Stimulated activated CD8-positive, alpha-beta memory T cell treated with anti-CD3 and anti-CD28 coated beads, Interleukin-7, amount 100 ng/mL, for 1 hour (primary cell): Measurements from ENCODE around the gene GYPA.
"Not testable (repeated sequence)": the region's sequence is repeated elsewhere in the genome, so short reads cannot be mapped to it uniquely, and the experiment has no call there.

Source experiments
- DNase-seq, 2 donors: peaks; one replicate each; pipeline ENCODE4 v3.0.0-alpha.2; 2020; ENCODE audit warnings: low read depth in 2 of 2

Gene GYPA

DNA sequence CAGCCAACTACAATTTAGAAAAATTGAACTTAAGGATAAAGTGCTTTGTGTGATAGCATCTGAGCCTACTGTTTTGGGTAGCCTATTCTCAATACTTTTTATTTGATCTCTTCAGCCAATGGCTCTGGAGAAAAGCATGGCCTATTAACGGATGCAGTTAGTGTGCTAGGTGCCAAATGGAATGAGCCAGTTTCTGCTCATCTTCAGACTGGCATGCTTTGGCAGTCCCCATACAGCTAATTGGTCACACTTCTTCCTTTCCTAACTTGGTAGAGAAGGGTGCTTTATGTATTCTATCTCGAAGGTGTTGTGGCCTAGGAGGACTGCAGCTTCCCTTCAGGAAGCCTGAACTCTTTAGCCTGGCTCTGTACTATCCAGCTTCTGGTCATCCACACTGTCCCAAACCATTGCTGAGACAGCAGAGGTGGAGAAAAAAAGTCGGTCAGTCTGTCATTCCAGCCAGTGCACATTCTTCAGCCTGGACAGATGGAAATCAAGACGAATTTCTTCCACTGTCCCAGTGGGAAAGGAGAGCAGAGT, 11.1 kb downstream of the GYPA start:
- not testable (repeated sequence) for DNase-seq

DNA sequence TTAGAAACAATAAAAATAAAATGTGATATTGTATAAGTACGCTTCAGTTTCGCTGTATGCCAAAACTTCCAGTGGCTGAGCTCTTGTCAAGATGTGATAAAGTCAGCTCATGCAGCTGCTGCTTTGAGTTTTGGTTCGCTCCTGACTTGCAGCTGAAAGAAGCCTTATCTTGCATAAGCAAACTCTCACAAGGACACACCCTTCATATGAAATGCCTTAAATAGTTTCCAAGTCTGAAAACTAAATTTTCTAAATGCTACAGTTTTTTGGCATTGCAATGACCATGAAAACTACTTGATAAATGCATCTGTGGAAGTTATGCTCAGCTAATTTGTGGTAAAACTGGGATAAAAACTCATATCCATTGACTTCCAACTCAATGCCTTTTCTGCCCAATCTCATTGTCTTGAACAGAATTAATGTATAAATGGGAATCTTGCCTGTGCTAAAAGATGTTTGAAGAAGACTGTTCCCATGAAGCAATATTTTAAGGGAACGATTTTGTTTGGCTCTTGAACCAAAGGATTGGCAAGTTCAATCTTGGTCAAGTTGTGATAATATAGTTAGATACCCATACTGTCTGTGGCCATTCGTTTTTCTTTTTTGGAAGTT, 11.7 kb downstream of the GYPA start:
- not testable (repeated sequence) for DNase-seq

DNA sequence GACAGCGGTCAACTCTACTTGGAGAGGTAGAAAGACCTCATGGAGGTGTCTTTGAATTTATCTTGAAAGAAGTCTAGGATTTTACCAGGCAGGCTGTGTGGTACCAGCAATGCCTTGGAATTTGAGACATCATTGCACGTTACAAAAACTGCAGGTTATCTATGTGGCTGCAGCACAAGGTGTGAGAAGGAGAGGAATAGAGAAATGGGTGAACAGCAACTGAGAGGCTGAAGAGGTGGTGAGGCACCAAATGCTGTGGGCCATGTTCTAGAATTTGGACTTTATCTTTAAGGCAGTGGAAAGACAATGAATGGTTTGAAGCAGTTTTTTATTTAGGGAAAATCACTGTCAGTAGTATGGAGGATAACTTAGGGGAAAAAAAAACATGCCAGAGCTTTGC, 15.4 kb downstream of the GYPA start:
- not testable (repeated sequence) for DNase-seq

DNA sequence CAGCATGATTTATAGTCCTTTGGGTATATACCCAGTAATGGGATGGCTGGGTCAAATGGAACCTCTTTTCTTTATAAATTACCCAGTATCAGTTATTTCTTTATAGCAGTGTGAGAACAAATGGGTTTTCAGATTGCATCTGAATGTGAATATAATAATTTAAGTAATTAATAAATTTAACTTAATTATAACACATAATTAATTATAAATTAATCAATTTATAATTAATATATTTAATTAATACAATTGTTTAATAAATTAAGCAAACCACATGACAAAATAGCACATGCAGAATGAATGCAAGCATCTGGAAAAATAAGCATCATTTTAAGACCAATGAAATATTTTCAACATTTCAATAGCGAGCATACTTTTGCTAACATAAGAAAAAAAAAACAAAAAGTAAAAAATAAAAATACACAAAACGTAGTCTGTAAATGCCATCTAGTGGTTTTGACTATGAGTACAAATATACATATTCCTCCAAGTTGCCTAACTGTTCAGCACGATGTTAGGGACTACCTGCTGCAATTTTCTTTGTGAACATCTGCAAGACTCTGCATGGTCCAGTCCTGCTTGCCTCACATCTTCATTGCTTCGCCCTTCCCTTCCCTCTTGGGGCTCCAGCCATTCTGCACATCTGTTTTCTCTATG, 16.4 kb downstream of the GYPA start:
- not testable (repeated sequence) for DNase-seq

DNA sequence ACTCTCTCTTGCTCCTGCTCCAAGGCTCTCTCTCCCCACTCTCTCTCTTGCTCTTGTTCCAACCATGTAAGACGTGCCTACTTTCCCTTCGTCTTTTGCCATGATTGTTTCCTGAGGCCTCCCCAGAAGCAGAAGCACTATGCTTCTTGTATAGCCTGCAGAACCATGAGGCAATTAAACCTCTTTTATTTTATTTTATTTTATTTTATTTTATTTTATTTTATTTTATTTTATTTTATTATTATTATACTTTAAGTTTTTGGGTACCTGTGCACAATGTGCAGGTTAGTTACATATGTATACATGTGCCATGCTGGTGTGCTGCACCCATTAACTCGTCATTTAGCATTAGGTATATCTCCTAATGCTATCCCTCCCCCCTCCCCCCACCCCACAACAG, 17.2 kb downstream of the GYPA start:
- not testable (repeated sequence) for DNase-seq

DNA sequence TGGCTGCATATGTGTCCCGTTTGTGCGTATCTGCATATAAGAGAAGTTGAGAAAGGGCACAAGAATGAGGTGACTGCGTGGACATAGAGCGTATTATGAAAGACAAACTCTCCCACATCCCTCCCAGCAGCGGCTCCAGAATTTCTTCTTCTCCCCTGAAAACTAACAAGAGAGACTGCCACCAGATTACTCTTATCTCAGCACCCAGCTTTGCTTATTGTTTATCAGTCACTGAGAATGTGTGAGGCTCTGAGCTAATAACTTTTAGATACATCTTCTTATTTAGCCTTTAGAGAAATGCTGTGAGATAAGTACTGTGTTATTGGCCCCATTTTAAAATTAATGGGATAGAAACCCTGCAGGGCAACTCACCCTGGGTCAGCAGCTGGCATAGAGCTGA, 20.8 kb downstream of the GYPA start:
- DNase-seq = not testable (repeated sequence)

DNA sequence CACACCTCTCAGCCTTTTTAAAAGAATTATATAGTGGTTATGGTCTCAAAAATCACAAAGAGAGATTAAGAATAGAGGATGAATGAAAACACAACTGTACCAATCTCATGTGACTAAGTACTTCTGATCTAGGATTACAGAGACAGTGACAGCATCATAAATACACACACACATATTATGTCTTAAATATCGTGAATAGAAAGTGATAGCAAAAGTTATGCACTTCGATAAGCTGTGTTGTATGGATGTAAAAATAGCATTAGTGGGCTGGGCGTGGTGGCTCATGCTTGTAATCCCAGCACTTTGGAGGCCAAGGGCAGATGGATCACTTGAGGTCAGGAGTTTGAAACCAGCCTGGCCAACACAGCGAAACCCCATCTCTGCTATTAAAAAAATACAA, 25.0 kb downstream of the GYPA start:
- DNase-seq = no peak

DNA sequence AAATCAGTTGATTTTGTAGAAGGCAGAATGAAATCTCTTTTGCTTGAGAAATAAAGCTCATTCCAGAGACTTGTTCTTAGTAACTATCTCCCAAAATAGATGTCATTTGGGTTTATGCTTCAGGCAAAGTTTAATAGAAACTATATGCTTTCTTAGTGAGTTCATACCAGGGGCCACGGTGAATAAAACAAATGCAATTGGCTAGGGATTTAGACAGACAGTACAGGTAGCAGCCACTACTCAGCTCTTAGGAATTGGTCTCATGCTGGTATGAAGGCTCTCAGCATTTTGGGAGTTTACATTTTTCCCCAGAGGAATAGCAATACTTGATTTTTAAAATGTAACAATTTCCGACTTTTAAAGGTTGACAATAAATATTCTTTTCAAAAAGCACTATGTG, 27.0 kb downstream of the GYPA start:
- DNase-seq = no peak

DNA sequence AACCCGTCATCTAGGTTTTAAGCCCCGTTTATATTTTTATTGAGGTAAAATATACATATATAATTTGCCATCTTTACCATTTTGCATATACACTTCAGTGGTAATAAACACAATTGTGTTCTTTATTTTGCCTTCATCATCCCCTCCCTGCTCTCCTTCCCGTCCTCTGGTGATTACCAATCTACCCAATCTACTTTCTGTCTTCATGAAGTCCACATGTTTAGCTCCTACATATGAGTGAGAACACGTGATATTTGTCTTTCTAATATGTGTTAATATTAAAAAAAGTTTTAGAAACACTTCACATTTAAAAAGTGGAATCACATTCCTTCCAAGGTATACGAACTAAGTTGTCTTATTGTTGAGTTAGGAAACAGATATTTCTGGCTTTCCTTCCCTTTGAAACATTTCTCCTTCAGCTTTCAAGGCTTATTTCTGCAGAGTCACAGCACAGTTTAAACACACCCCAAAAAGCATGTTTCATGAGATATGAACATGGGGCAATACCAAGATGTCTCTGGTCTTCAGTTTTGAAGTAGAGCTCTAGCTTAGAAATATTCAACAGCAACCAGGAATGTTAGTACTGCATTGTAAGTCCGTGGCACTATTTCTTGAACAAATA, 35.9 kb downstream of the GYPA start:
- DNase-seq = no peak

DNA sequence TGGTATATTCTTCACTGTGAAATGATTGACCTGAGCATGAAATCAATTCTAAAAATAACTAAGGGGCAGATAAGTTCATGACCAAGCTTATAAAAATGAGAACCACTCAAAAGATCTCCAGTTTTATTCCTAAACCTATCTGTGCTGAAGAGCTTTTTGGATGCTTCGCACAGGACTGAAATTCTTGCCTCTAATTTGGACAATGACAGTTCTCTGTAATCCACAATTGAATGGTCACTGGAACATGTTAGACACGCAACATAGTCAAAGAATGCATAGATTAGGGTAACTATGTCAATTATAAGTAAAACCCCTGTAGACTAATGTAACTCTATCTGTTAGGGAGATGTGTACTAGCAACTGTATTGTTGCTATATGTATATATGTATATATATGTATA, 42.7 kb downstream of the GYPA start:
- DNase-seq = not testable (repeated sequence)

DNA sequence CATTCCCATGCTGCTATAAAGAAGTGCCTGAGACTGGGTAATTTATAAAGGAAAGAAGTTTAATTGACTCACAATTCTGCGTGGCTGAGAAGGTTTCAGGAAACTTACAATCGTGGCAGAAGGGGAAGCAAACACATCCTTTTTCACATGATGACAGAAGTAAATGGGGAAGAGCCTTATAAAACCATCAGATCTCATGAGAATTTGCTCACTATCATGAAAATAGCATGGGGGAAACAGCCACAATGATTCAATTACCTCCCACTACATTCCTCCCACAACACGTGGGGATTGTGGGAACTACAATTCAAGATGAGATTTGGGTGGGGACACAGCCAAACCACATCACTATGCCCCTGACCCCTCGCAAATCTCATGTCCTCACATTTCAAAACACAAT, 46.5 kb downstream of the GYPA start:
- DNase-seq = not testable (repeated sequence)

DNA sequence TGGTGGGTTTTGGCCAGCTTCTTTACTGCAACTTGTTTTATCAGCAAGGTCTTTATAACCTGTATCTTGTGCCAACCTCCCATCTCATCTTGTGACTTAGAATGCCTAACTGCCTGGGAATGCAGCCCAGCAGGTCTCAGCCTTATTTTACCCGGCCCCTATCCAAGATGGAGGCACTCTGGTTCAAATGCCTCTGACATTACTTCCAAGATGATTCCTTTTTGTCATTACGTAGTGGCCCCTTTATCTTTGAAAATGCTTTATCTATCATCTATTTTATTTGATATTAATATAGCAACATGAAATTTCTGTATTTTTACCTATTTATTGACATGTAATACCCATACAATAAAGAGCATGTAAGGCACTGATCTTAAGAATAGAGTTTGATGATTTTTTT, 49.3 kb downstream of the GYPA start:
- not testable (repeated sequence) for DNase-seq

DNA sequence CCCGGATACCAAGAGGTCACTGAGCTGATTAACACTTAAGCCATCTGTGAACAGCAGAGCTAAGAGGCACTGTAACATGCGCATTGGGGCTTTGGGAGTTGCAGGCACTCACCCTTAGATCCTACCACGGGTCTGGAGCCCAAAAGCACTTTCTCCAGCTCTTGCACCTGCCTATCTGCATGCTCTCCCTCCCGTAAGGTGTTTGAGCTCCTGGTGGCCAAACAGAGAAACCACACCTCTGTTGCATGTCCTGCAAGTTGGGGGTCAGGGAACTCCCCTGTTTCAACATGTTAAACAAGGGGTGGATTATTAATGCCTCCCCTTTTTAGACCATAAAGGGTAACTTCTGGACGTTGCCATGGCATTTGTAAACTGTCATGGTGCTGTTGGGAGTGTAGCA, 49.8 kb downstream of the GYPA start:
- no peak for DNase-seq

DNA sequence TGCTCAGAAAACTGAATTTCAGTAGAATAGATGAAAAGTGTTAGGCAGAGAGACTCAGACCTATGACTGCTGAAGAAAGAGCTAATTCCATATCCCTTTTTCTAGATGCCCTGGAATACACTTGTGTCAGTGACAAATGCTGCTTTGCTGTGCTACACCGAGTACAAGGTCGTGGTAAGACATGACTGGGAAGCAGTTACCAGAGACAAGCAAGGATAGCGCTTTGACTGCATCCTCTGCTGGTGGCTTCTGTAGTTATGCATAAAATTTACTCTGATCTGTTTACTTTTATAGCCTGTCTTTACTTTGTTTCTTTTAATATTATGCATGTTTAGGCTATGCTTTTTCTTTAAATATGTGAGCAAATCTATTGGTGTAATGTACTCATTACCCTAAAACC, 58.5 kb downstream of the GYPA start:
- DNase-seq = not testable (repeated sequence)

DNA sequence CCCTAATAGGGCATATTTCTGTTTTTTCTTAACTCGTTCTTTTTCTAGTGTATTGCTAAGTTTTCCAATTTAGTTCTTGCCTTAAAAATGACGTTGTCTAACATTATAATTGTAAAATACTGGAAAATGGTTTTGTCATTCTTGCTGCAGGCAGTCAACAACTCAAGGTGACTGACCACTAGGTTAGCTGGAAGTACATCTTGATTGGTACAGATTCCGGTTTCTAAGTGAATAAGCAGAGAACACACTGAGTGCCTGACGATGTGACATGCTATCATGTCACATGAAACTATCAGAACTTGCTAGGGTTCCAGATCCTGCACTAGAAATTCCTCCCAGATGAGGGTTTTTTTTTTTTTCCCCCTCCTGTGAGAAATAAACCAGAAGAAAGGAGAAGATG, 60.4 kb downstream of the GYPA start:
- DNase-seq = not testable (repeated sequence)

DNA sequence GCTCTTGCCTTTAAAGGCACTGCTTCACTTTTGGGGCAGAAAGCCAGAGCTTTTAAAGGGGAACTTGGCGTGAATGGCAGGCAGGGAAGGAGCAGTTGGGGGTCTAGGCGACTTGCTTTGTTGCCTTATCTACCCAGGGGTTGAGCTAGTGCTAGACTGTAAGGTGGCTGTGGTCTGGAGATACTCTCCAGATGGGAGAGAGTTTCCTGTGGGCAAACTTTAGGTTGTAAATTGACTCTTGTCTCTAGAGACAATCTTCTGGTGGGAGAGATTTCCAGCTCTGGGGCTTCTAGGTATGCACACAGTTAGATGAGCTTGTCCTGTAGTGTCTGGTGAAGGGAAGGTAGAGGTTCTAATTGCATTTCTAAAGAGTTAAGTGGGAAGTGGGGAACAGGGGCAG, 61.8 kb downstream of the GYPA start:
- DNase-seq = not testable (repeated sequence)

DNA sequence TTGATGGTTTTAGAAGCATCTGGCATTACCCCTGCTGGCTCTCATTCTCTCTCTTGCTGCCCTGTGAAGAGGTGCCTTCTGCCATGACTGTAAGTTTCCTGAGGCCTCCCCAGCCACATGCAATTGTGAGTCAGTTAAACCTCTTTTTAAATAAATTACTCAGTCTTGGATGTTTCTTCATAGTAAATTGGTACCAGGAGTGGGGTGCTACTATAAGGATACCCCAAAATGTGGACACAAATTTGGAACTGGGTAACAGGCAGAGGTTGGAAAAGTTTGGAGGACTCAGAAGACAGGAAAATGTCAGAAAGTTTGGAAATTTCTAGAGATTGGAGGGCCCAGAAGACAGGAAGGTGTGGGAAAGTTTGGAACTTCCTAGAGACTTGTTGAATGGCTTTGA, 79.0 kb downstream of the GYPA start:
- DNase-seq = not testable (repeated sequence)

DNA sequence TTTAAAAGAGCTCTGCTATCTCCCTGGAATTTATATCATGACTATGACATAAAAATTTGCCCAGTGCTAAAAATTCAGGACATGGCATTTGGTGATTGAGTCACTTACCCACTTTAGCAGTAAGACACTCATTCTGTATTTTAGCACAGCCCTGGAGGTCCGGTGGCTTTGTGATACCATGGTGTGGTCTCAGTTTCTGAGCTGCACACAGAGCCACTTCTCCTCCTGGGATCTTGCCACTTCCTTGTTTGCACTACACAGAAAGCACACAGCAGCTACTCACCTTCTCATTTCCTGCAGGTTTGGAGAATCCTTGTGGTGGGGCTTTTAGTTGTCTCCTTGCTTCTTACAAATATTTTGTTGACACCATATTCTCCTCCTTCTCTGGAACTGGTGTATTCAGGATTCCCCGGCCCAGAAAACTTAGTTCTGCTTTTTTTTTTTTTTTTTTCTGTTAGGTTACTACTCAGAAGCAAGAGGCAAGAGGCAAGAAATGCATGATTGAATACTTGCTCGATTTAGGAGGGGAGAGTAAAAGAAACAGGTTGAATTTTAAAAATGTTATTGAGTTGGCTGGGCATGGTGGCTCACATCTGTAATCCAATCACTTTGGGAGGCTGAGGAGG, 80.2 kb downstream of the GYPA start:
- DNase-seq = not testable (repeated sequence)
